ENCODE data around the gene PPFIA3. TPM values are rescaled to one million over a fixed set of nuclear protein-coding genes. Genes with fewer than 3 reads are reported as not detected.

Gene PPFIA3
- polyA plus RNA-seq, 4 donors: 2.8 to 48.6 (median 30.1) TPM

DNA sequence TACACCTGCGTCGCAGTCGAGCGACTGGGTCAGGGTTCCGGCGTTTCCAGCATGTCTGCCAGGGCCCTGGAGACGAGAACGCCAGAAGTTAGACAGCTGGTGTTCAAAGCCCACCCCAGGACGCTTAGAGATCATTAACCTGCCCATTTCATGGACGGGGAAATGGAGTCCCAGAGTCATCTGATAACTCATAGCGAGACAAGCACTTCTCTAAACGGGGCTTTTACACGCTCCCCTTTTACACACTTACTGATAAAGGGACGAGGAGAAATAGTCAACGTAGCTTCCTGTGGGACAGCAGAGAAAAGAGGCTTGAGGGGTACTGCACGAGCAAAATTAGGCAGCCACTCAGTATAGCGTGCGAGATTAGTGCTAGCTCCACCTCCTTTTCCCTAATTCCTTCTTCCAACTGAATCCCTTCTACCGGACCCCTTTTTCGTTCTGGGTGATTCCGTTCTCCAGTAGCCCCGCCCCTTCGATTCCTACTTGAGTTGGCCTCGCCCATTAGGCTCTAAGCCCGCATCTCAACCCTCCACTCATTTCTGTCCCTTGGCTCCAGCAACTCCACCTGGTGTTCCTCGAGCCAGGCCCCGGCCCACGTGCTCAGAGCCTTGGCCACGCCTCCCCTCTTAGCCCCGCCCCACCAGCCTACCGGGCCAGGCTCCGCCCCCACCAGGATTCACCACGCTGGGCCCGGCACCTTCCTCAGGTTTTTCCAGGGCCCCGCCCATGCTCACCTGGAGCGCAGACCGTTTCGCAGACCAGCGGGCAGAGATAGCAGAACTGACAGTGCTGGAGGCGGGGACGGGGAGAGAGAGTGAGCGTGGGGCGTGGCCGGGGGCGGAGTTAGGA, 32.1 kb downstream of the PPFIA3 start:
- H3K4me3 ChIP-seq (ENCODE audit: low read depth in 1 of 3, low read length in 3 of 3): peak overlapping the region in 2 of 3 donors; percentile 59 to 67
- peaks cover 0 to 74% (median 0%) of the 10 kb centered on the region in 3 donors for H3K27me3 ChIP-seq (ENCODE audit: control insufficient read depth in 3 of 3, insufficient read depth in 3 of 3, low read length in 3 of 3)
- 2 to 8% (median 6%) methylated on average over 45 of the region's 45 CpGs for WGBS, 3 donors
- no peak for FAIRE-seq
- H3K27ac ChIP-seq (ENCODE audit: low read depth in 1 of 3, low read length in 2 of 3): peak overlapping the region; percentile 79 to 95 (median 88)
- H3K4me1 ChIP-seq (ENCODE audit: control insufficient read depth in 3 of 3, insufficient read depth in 2 of 3, low read depth in 1 of 3, low read length in 2 of 3): peaks cover 0 to 29% (median 4%) of the 10 kb centered on the region in 3 donors
- peak; percentile 82 to 98 for DNase-seq
- peaks cover 0 to 14% of the 10 kb centered on the region in 2 donors for H3K9me3 ChIP-seq (ENCODE audit: control insufficient read depth in 2 of 2, insufficient read depth in 1 of 2, low read depth in 1 of 2, low read length in 1 of 2)
- no peaks in the 10 kb centered on the region for H3K36me3 ChIP-seq (ENCODE audit: control insufficient read depth in 3 of 3, insufficient read depth in 2 of 3, low read depth in 1 of 3, low read length in 3 of 3)

GRCh38 chr19:49152119-49152550, 32.8 kb downstream of the PPFIA3 start:
- peaks cover 0 to 71% (median 0%) of the 10 kb centered on the region in 3 donors for H3K27me3 ChIP-seq (ENCODE audit: control insufficient read depth in 3 of 3, insufficient read depth in 3 of 3, low read length in 3 of 3)
- H3K9me3 ChIP-seq (ENCODE audit: control insufficient read depth in 2 of 2, insufficient read depth in 1 of 2, low read depth in 1 of 2, low read length in 1 of 2): peaks cover 0 to 14% of the 10 kb centered on the region in 2 donors
- no peak overlapping the region for H3K4me3 ChIP-seq (ENCODE audit: low read depth in 1 of 3, low read length in 3 of 3)
- no peaks in the 10 kb centered on the region for H3K36me3 ChIP-seq (ENCODE audit: control insufficient read depth in 3 of 3, insufficient read depth in 2 of 3, low read depth in 1 of 3, low read length in 3 of 3)
- H3K4me1 ChIP-seq (ENCODE audit: control insufficient read depth in 3 of 3, insufficient read depth in 2 of 3, low read depth in 1 of 3, low read length in 2 of 3): peaks cover 0 to 29% (median 4%) of the 10 kb centered on the region in 3 donors
- 17 to 25% (median 25%) methylated on average over 8 to 10 of the region's 10 CpGs for WGBS, 3 donors
- H3K27ac ChIP-seq (ENCODE audit: low read depth in 1 of 3, low read length in 2 of 3): no peak overlapping the region
- no peak for DNase-seq
- no peak for FAIRE-seq

GRCh38 chr19:49153167-49153809, 33.9 kb downstream of the PPFIA3 start:
- no peak for FAIRE-seq
- H3K27me3 ChIP-seq (ENCODE audit: control insufficient read depth in 3 of 3, insufficient read depth in 3 of 3, low read length in 3 of 3): peaks cover 0 to 72% (median 0%) of the 10 kb centered on the region in 3 donors
- DNase-seq: no peak
- WGBS, 3 donors: 88 to 95% (median 90%) methylated on average over 8 to 10 of the region's 10 CpGs
- H3K27ac ChIP-seq (ENCODE audit: low read depth in 1 of 3, low read length in 2 of 3): no peak overlapping the region
- no peaks in the 10 kb centered on the region for H3K36me3 ChIP-seq (ENCODE audit: control insufficient read depth in 3 of 3, insufficient read depth in 2 of 3, low read depth in 1 of 3, low read length in 3 of 3)
- peaks cover 0 to 14% of the 10 kb centered on the region in 2 donors for H3K9me3 ChIP-seq (ENCODE audit: control insufficient read depth in 2 of 2, insufficient read depth in 1 of 2, low read depth in 1 of 2, low read length in 1 of 2)
- H3K4me3 ChIP-seq (ENCODE audit: low read depth in 1 of 3, low read length in 3 of 3): no peak overlapping the region
- peaks cover 0 to 32% (median 4%) of the 10 kb centered on the region in 3 donors for H3K4me1 ChIP-seq (ENCODE audit: control insufficient read depth in 3 of 3, insufficient read depth in 2 of 3, low read depth in 1 of 3, low read length in 2 of 3)

DNA sequence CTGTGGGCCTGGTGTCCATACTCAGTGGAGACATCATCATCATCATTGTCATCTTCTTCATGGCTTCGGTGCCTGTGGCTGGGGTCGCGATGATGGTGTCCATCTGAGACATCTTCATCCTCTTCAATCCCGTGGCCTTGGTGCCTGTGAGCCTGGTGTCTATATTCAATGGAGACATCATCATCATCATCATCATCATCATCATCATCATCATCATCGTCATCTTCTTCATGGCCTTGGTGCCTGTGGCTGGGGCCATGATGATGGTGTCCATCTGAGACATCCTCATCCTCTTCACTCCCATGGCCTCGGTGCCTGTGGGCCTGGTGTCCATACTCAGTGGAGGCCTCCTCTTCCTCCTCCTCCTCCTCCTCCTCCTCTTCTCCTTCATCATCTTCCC, 34.9 kb downstream of the PPFIA3 start:
- no peak overlapping the region for H3K4me3 ChIP-seq (ENCODE audit: low read depth in 1 of 3, low read length in 3 of 3)
- peaks cover 0 to 28% (median 4%) of the 10 kb centered on the region in 3 donors for H3K4me1 ChIP-seq (ENCODE audit: control insufficient read depth in 3 of 3, insufficient read depth in 2 of 3, low read depth in 1 of 3, low read length in 2 of 3)

GRCh38 chr19:49155005-49155819, 35.9 kb downstream of the PPFIA3 start, which contains the start of gene HRC:
Gene HRC, minus strand, starts transcription at chr19:49155396. Its CDS starts 159 bp downstream, at chr19:49155237.
- Histone ChIP-seq H3K9me3 (ENCODE audit: control insufficient read depth in 2 of 2, insufficient read depth in 1 of 2, low read depth in 1 of 2, low read length in 1 of 2) (peaks cover 0 to 14% of the 10 kb centered on the region in 2 donors), H3K4me1 (ENCODE audit: control insufficient read depth in 3 of 3, insufficient read depth in 2 of 3, low read depth in 1 of 3, low read length in 2 of 3) (peaks cover 0 to 19% (median 4%) of the 10 kb centered on the region in 3 donors), H3K4me3 (ENCODE audit: low read depth in 1 of 3, low read length in 3 of 3) (no peak within 1 kb of the TSS), H3K27ac (ENCODE audit: low read depth in 1 of 3, low read length in 2 of 3) (peak within 1 kb of the TSS in 1 of 3 donors; percentile 24), H3K36me3 (ENCODE audit: control insufficient read depth in 3 of 3, insufficient read depth in 2 of 3, low read depth in 1 of 3, low read length in 3 of 3) (no peaks in the 10 kb centered on the region), H3K27me3 (ENCODE audit: control insufficient read depth in 3 of 3, insufficient read depth in 3 of 3, low read length in 3 of 3) (peaks cover 0 to 58% (median 0%) of the 10 kb centered on the region in 3 donors)
- FAIRE-seq: no peak
- WGBS, 3 donors: 56 to 86% (median 78%) methylated on average over 13 to 19 of the region's 19 CpGs
- no peak for DNase-seq

More for the DNA sequence above, 34.9 kb downstream of the PPFIA3 start:
- DNase-seq (no peak), FAIRE-seq (no peak)
- WGBS, 3 donors: 96 to 97% (median 96%) methylated on average over 6 of the region's 6 CpGs
- H3K36me3 ChIP-seq (ENCODE audit: control insufficient read depth in 3 of 3, insufficient read depth in 2 of 3, low read depth in 1 of 3, low read length in 3 of 3): no peaks in the 10 kb centered on the region
- peaks cover 0 to 68% (median 0%) of the 10 kb centered on the region in 3 donors for H3K27me3 ChIP-seq (ENCODE audit: control insufficient read depth in 3 of 3, insufficient read depth in 3 of 3, low read length in 3 of 3)
- peaks cover 0 to 14% of the 10 kb centered on the region in 2 donors for H3K9me3 ChIP-seq (ENCODE audit: control insufficient read depth in 2 of 2, insufficient read depth in 1 of 2, low read depth in 1 of 2, low read length in 1 of 2)
- no peak overlapping the region for H3K27ac ChIP-seq (ENCODE audit: low read depth in 1 of 3, low read length in 2 of 3)

DNA sequence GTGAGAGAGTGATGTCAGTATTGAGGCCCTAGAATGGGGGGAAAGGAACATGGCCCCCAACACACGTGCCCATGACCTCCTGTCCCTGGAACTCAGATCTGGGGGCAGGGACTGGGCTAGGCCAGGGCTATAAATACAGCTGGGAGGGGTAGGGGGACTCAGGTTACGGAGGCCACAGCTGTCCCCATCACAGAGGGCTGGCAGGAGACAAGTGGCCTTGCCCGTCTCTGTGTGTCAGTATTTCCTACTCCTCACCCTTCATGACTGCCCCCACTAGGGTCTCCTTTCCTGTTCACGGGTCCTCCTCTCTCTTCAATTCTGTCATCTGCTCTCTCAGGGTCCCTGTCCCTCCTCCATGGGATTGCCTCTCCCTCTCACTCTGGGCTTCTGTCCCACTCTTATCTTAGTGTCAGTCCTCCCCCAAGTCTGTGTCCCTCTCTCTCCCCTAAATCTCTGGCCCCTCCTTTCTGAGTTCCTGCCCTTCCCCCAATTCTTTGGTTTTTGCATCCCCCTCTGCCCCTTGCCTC, 36.5 kb downstream of the PPFIA3 start:
- FAIRE-seq: no peak
- DNase-seq: no peak
- WGBS, 3 donors: 51 to 66% (median 56%) methylated on average over 4 of the region's 4 CpGs

GRCh38 chr19:49157445-49158224, 38.3 kb downstream of the PPFIA3 start, which contains the start of gene TRPM4:
Gene TRPM4, plus strand, starts transcription at chr19:49157792. Its CDS starts 75 bp downstream, at chr19:49157867.
- FAIRE-seq: no peak
- DNase-seq: peak; percentile 93 to 94
- Histone ChIP-seq H3K36me3 (ENCODE audit: control insufficient read depth in 3 of 3, insufficient read depth in 2 of 3, low read depth in 1 of 3, low read length in 3 of 3) (peaks cover 0 to 2% (median 0%) of the 10 kb centered on the region in 3 donors), H3K27ac (ENCODE audit: low read depth in 1 of 3, low read length in 2 of 3) (peak within 1 kb of the TSS; percentile 77 to 97 (median 96)), H3K9me3 (ENCODE audit: control insufficient read depth in 2 of 2, insufficient read depth in 1 of 2, low read depth in 1 of 2, low read length in 1 of 2) (no peaks in the 10 kb centered on the region), H3K4me3 (ENCODE audit: low read depth in 1 of 3, low read length in 3 of 3) (peak within 1 kb of the TSS; percentile 81 to 84 (median 81)), H3K4me1 (ENCODE audit: control insufficient read depth in 3 of 3, insufficient read depth in 2 of 3, low read depth in 1 of 3, low read length in 2 of 3) (peaks cover 0 to 11% (median 2%) of the 10 kb centered on the region in 3 donors), H3K27me3 (ENCODE audit: control insufficient read depth in 3 of 3, insufficient read depth in 3 of 3, low read length in 3 of 3) (peaks cover 0 to 55% (median 0%) of the 10 kb centered on the region in 3 donors)
- WGBS, 3 donors: 0 to 2% (median 1%) methylated on average over 33 to 41 of the region's 41 CpGs

More for the DNA sequence above, 36.5 kb downstream of the PPFIA3 start:
- Histone ChIP-seq H3K27me3 (ENCODE audit: control insufficient read depth in 3 of 3, insufficient read depth in 3 of 3, low read length in 3 of 3) (peaks cover 0 to 54% (median 0%) of the 10 kb centered on the region in 3 donors), H3K27ac (ENCODE audit: low read depth in 1 of 3, low read length in 2 of 3) (peak overlapping the region in 1 of 3 donors; percentile 24), H3K4me1 (ENCODE audit: control insufficient read depth in 3 of 3, insufficient read depth in 2 of 3, low read depth in 1 of 3, low read length in 2 of 3) (peaks cover 0 to 14% (median 4%) of the 10 kb centered on the region in 3 donors), H3K9me3 (ENCODE audit: control insufficient read depth in 2 of 2, insufficient read depth in 1 of 2, low read depth in 1 of 2, low read length in 1 of 2) (peaks cover 0 to 13% of the 10 kb centered on the region in 2 donors), H3K36me3 (ENCODE audit: control insufficient read depth in 3 of 3, insufficient read depth in 2 of 3, low read depth in 1 of 3, low read length in 3 of 3) (no peaks in the 10 kb centered on the region), H3K4me3 (ENCODE audit: low read depth in 1 of 3, low read length in 3 of 3) (no peak overlapping the region)

Measured in small intestine (tissue), 7 donors.